HEK293T (cell line): Measurements from ENCODE around the gene CAMK1D.

Experiments used
- NFRKB ChIP-seq: fragments of 450-650 bp; IDR thresholded peaks from 2 replicates; pipeline ENCODE4 v1.6.1; 2016; ENCODE audit warnings: mild to moderate bottlenecking, moderate library complexity
- SUZ12 ChIP-seq: fragments of 450-650 bp; IDR thresholded peaks from 2 replicates; pipeline ENCODE4 v1.6.1; 2016; ENCODE audit warnings: mild to moderate bottlenecking

- no peak for TF ChIP-seq NFRKB
- no peak for TF ChIP-seq SUZ12
Measured at GRCh38 chr10:12338981-12339380, 10.4 kb upstream of the CAMK1D start.
